Left lobe of liver (tissue), 2 donors: Measurements from ENCODE around the gene CAVIN2. TPM values are rescaled to one million over a fixed set of nuclear protein-coding genes. Genes with fewer than 3 reads are reported as not detected.
"Not testable (repeated sequence)": the region's sequence is repeated elsewhere in the genome, so short reads cannot be mapped to it uniquely, and the experiment has no call there.

Experiments used
- ATAC-seq: fragments of 200-7000 bp; cut with Tn5 transposase; one replicate; pipeline ENCODE4 v1.9.1; 2020; ENCODE audit warnings: mild to moderate bottlenecking, moderate library complexity
- DNase-seq: peaks from one replicate; pipeline ENCODE4 v3.0.0-alpha.2; 2020; ENCODE audit warnings: low spot score
- total RNA-seq: library from RNA; stranded (reverse); gene quantifications from one replicate; pipeline ENCODE4 v1.2.1, GENCODE V29; 2021
- donor health status: DM: no; HTN: no; CAD: no; lungs with moderate emphysema.
- donor health status: DM: no; HTN: yes; CAD: no.

CAVIN2 gene
- total RNA-seq, 1 donor from 2014 or later: 8.6 TPM

DNA sequence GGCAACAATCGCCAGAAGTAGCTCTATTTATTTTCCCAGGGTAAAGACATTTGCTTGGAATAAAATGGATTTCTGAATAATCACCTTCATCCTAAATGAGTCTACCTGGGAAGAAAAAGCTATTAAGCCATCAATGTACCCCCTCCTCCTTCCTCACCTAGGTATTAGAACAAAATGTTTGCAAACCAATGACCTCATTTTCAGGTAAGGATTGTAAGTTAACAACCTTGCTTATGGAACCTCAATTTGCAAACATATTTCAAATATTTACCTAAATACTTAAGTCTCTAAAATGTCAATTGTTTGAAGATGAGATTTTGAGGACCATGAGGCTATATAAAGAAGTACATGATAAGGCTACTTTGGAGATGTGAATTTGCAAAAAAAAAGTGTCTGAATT lies 43.9 kb downstream of the CAVIN2 start:
- ATAC-seq (no peak), DNase-seq (no peak)

DNA sequence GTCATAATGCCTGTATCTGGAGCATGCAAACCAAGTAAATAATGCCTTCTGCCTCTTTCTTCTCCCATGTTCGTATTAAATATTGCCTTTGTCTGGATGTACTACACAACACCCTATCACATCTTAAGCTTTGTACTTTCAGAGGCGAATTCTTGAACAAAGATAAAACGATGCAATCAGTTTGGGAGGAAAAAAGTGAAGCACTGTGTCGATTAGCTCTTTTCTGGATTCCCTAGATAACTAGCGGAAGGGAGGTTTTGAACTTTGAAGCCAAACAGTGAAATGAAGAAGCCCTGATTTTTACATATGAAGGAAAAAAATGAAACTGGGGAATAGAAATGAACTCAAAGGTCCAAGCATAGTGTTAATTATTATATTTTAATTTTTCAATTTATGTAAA lies 44.7 kb downstream of the CAVIN2 start:
- ATAC-seq (no peak), DNase-seq (no peak)

DNA sequence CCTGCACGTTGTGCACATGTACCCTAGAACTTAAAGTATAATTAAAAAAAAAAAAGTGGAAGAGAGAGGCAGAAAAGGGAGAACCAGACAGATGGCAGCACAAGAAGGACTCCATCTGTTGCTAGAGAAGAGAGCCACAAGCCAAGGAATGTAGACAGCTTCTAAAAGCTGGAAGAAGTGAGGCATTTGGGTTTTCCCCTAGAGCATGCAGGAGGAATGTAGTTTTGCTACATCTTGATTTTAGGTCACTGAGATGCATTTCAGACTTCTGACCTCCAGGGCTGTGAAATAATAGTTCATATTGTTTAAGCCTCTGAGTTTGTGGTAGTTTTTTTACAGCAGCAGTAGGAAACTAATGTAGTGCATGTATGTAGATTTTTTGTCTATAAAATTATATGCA lies 46.0 kb downstream of the CAVIN2 start:
- ATAC-seq (no peak), DNase-seq (no peak)

DNA sequence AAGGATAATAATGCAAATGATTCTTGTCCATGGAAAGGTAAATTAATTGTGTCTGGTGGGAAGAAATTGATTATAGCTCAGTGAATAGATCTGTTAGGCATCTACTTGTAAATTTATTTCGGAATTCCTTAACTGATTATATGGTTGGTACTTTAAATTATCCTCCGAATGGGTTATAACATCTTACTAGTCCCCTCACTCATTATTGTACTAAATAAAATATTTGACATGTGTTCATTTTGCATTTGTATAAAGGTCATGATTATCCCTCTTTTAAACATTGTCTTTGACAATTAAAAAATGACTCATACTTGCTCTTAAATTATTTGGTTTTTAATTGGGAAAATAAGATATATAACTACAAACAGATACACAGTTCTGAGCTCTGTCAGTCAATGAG lies 47.4 kb downstream of the CAVIN2 start:
- ATAC-seq (no peak), DNase-seq (no peak)

DNA sequence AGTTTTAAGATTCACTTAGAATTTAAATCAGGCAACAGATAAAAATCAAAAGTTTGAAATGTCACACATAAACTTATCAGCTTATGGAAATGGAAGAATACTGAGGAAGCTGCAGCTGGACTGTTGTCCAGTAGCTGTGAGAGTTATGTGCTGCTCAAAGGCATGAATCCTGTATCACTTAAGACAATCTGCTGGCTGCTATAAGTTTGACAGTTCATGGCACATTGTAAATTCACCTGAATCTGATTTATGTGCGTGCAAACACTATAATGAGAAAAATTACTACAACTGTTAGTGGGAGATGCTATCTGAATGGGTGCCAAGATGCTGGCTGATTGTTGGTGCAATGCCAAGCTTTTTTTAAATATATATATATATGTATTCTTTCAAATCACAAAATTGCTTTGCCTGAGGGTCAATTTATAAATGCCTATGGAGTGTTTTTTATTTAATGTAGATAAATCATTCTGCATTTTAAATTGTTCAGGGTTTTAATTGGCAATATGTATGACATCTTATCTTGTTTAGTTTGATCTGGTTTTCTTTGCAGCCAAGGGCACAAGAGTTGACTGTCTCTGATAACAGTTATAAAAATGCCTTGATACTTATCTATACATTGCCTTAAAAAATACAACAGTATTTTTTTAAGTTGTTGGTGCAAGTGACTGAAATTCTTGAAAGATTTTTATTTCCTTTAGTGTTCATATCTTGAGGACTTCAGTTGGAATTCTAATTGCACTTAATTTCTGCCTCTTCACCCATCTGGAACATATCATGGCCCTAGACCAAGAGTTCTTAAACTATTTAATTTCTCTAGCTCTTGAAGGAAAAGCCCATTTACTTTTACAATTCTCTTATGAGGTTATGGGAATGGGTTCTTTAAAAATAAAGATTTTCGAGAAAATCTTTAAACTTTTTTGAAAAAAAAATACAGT lies 48.7 kb downstream of the CAVIN2 start:
- DNase-seq: no peak
- no peak for ATAC-seq

DNA sequence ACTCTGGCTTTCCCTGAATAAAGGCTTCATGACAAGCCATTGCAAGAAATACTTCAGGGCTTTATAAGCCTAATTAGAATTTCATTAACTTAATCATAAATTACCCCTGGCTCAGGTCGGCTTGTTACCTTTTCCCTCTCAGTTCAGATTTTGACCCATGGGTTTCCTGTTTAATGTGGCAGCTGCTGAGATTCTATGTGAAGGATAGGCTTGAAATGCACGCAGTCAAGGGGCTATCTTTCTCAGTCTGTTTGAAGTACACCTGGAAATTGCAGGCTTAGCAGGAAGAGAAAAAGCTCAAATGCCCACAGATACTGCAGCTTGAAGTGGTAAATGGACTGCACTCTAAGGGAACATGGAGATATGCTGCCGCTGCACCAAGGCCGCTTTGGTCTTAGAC lies 49.4 kb downstream of the CAVIN2 start:
- DNase-seq (no peak), ATAC-seq (no peak)

DNA sequence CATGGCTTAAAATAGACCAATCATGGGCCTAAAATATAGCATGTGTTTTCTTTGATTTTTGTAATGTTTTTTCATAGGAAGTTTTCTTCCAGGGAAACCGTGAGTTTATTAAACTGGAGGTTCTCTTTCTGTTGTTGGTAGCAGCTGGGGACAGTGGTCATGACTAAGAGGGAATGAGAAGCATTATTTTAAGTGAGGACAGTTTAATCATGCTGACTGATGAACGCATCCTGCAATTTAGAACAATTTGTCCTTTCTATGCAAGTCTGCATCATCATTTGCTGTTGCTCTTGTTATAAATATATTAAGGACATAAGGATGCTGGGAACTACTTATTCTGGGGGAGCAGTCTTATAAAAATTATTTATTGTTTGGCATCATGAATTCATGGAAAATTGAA lies 51.2 kb downstream of the CAVIN2 start:
- DNase-seq (no peak), ATAC-seq (no peak)

DNA sequence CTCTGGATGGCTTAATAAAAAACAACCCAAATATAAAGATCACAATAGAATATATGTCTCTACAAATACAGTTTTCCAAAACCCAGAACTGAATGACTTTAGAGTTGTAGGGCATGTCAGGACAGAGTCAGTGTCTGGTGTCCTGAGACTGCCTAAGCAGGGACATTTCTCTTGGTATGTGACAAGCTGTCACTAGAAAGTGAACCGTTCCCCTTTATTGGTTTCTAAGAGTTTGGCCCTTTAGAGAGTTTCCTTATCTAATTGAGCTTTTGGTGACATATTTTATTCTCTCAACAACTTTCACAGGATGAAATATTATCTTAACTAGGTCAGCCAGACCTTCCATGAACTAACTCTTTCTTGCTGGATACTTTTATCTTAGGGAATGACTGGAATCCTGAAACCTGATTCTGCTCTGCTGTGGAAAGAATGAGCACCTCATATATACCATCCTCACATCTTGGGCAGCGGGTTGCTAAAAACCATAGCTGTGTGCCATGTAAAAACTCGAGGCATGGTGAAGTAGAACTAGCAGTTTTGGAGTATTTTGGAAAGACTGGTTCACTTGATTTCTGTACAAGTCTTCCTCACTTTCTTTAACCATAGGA lies 54.8 kb downstream of the CAVIN2 start:
- ATAC-seq: no peak

DNA sequence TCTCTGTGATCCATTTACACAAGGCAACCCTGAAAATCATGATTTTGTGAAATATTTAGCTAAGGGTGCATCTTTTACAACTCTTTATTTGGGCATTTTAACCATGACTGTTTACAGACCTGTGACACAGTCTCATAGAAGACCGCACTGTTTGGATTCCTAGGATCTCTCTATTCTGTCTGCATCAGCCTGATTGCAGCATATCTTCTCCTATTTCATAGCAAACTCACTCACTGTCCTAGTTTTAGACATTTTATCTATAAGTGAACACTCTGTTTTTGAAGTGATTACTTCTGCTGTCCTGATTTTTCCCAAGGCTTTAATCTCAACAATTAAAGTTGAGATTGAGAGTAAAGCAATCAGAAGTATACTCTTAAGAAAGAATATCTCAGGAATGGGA lies 56.2 kb downstream of the CAVIN2 start:
- ATAC-seq: no peak
- DNase-seq: no peak

More for the DNA sequence above, 54.8 kb downstream of the CAVIN2 start:
- DNase-seq: no peak

DNA sequence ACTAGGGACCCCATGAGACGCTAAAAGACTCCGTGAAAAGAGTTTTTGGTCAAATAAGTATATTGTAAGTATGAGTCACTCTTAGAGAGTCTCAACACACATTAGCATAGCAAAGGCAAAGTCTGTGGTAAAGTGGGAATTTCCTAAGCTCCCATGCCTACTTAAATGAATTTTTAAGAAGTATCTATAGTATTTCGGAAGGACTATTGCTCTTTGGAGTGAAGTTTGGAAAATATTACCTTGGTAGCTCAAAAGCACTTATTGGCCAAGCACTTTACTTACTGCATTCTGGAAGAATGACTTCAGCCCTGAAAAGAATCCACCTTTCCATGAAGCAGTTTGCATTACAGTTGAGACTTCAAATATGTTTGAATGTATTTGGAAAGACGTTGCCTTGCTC lies 57.1 kb downstream of the CAVIN2 start:
- no peak for DNase-seq
- no peak for ATAC-seq

DNA sequence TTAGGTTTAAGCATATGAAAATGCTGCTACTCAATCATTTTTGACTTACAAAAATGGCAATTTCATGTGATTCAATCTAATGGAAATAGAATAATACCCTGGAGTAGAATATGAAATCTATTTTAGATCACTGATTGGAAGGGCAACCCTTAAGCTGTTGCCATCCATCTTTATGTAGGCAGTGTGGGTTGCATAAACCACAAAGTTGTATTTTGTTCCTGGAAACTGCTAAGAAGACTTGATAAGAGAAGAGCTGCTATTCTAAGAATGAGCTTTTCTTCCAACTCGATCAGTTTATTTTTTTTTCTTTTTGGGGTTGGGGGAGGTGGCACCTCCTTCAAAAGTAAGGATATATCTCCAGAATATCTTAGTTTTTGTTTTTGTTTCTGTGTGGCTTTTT lies 60.2 kb downstream of the CAVIN2 start:
- DNase-seq (no peak), ATAC-seq (no peak)

DNA sequence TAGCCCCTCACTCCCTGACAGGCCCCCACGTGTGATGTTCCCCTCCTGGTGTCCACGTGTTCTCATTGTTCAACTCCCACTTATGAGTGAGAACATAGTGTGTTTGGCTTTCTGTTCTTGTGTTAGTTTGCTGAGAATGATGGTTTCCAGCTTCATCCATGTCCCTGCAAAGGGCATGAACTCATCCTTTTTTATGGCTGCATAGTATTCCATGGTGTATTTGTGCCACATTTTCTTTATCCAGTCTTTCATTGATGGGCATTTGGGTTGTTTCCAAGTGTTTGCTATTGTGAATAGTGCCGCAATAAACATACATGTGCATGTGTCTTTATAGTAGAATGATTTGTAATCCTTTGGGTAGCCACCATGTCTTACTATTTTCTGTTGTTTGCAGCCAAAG lies 61.2 kb downstream of the CAVIN2 start:
- DNase-seq, ATAC-seq: not testable (repeated sequence)

Other genes starting within 250 kb of the CAVIN2 start
- 5.9 TPM for gene NABP1, start 169.0 kb downstream of the CAVIN2 start, total RNA-seq